Vagina (tissue), 2 donors: ENCODE data around the gene LRRC47. TPM values are rescaled to one million over a fixed set of nuclear protein-coding genes. Genes with fewer than 3 reads are reported as not detected.

Source experiments
- DNase-seq, 2 donors: peaks; one replicate each; pipeline ENCODE4 v3.0.0-alpha.2; 2017; ENCODE audit errors: extremely low spot score in 2 of 2
- H3K27ac ChIP-seq: fragments of 200-600 bp; sonication (generic); one replicate; pipeline ENCODE4 v1.5.1; 2019
- H3K27me3 ChIP-seq: fragments of 200-600 bp; sonication (generic); one replicate; pipeline ENCODE4 v1.5.1; 2019
- H3K36me3 ChIP-seq, 2 donors: fragments of 200-600 bp; sonication (generic); one replicate each; pipeline ENCODE4 v1.5.1; 2017 to 2019
- H3K4me1 ChIP-seq: fragments of 200-600 bp; sonication (generic); one replicate; pipeline ENCODE4 v1.5.1; 2019
- H3K4me3 ChIP-seq, 2 donors: fragments of 200-600 bp; sonication (generic); 1 replicate in 1 of 2; 2 replicates in 1 of 2; pipeline ENCODE4 v1.5.1; 2016 to 2019
- H3K9me3 ChIP-seq: fragments of 200-600 bp; sonication (generic); one replicate; pipeline ENCODE4 v1.5.1; 2019
- CTCF ChIP-seq, 3 experiments: fragments of 450-650 bp in 2 of 3; fragments of 200-600 bp in 1 of 3; sonication (generic) in 1 of 3; IDR thresholded peaks; one replicate each; pipeline ENCODE4 v1.5.1; 2017 to 2019; ENCODE audit warnings: antibody characterized with exemption in 3 of 3, mild to moderate bottlenecking in 2 of 3, moderate library complexity in 2 of 3
- POLR2A ChIP-seq, 2 donors: fragments of 450-650 bp; IDR thresholded peaks; one replicate each; pipeline ENCODE4 v1.6.1; 2017; ENCODE audit warnings: antibody characterized with exemption in 2 of 2, mild to moderate bottlenecking in 2 of 2, moderate library complexity in 2 of 2
- POLR2AphosphoS5 ChIP-seq, 2 donors: sonication (generic); formaldehyde crosslinking; IDR thresholded peaks; one replicate each; pipeline ENCODE4 v1.9.0; 2017; ENCODE audit warnings: antibody characterized with exemption in 2 of 2, mild to moderate bottlenecking in 2 of 2, low read depth in 1 of 2; ENCODE audit not compliant: insufficient read depth in 1 of 2
- intact Hi-C: fragments of 100-400 bp; cut with DNase I; formaldehyde crosslinking; loops from one replicate; pipeline ENCODE4 v1.15.1; 2023
- total RNA-seq: library from RNA; depleted of rRNA; stranded (reverse); fragments of >200 nt; gene quantifications from one replicate; pipeline ENCODE4 v1.2.3, GENCODE V29; 2016

The LRRC47 gene
- total RNA-seq, 1 donor from 2014 or later: 32.4 TPM

DNA sequence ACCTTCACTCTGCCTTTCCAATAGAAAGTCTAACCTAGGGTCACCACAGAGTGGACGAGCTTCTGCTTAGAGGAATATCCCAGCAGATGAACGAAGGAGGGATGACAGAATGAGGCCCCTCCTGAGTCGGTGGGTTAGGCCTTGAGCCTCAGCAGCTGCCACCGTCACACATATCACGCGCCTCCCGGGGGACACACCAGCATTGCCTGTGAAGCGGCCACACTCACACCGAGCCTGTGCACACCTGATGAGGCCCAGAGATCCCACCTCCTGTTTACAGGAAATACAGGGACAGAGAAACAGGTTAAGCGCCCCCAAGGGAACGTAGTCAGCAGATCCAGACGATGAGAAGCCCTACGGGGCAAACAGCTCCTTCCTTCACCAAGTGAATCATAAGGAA is 25.1 kb upstream of the LRRC47 start:
- DNase-seq: no peak
- intact Hi-C loops: no loop called here
- Histone ChIP-seq H3K4me3 (no peak overlapping the region), H3K27me3 (no peaks in the 10 kb centered on the region), H3K36me3 (peaks cover 0 to 54% of the 10 kb centered on the region in 2 donors), H3K27ac (no peak overlapping the region), H3K4me1 (no peaks in the 10 kb centered on the region), H3K9me3 (no peaks in the 10 kb centered on the region)
- TF ChIP-seq POLR2A (IDR thresholded peaks at IDR 0.05) (no peak), CTCF (IDR thresholded peaks at IDR 0.05) (no peak), POLR2AphosphoS5 (IDR thresholded peaks at IDR 0.05; ENCODE audit: insufficient read depth in 1 of 2, low read depth in 1 of 2) (no peak)

GRCh38 chr1:3821004-3821403 is 24.7 kb upstream of the LRRC47 start:
- peaks cover 0 to 52% of the 10 kb centered on the region in 2 donors for H3K36me3 ChIP-seq
- no peak for TF ChIP-seq POLR2AphosphoS5 (IDR thresholded peaks at IDR 0.05; ENCODE audit: insufficient read depth in 1 of 2, low read depth in 1 of 2)
- TF ChIP-seq POLR2A (IDR thresholded peaks at IDR 0.05): no peak
- TF ChIP-seq CTCF (IDR thresholded peaks at IDR 0.05): no peak
- H3K9me3 ChIP-seq: no peaks in the 10 kb centered on the region
- H3K4me1 ChIP-seq: no peaks in the 10 kb centered on the region
- intact Hi-C loops: no loop called here
- H3K27ac ChIP-seq: no peak overlapping the region
- H3K27me3 ChIP-seq: no peaks in the 10 kb centered on the region
- DNase-seq: no peak
- no peak overlapping the region for H3K4me3 ChIP-seq

GRCh38 chr1:3820316-3820715 is 24.0 kb upstream of the LRRC47 start:
- Histone ChIP-seq H3K4me1 (no peaks in the 10 kb centered on the region), H3K27me3 (no peaks in the 10 kb centered on the region), H3K4me3 (no peak overlapping the region), H3K9me3 (no peaks in the 10 kb centered on the region), H3K36me3 (peaks cover 0 to 52% of the 10 kb centered on the region in 2 donors), H3K27ac (no peak overlapping the region)
- intact Hi-C loops: no loop called here
- TF ChIP-seq POLR2A (IDR thresholded peaks at IDR 0.05) (no peak), POLR2AphosphoS5 (IDR thresholded peaks at IDR 0.05; ENCODE audit: insufficient read depth in 1 of 2, low read depth in 1 of 2) (no peak), CTCF (IDR thresholded peaks at IDR 0.05) (no peak)
- no peak for DNase-seq

DNA sequence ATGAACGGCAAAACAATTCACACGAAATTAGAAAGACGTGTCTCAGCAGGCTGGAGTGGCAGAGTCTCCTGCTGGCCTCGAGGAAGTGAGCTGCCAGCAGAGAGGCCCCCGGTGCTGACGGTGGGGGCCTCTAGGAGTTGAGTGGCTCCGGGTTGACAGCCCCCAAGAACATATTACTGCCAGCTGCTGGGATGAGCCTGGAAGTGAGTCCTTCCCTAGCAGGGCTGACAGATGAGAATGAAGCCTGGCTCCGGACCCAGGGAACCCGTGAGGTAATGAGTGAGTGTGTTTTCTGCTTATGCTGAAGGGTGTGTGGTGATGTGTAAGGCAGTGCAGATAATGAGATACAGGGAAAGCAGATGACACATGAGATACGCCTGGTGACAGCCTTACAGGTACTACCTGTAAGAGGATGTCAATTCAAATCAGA is 23.5 kb upstream of the LRRC47 start:
- no peaks in the 10 kb centered on the region for H3K9me3 ChIP-seq
- peaks cover 0 to 53% of the 10 kb centered on the region in 2 donors for H3K36me3 ChIP-seq
- intact Hi-C loops: no loop called here
- no peak for DNase-seq
- H3K4me1 ChIP-seq: no peaks in the 10 kb centered on the region
- H3K27me3 ChIP-seq: no peaks in the 10 kb centered on the region
- H3K4me3 ChIP-seq: no peak overlapping the region
- no peak overlapping the region for H3K27ac ChIP-seq
- TF ChIP-seq CTCF (IDR thresholded peaks at IDR 0.05) (no peak), POLR2AphosphoS5 (IDR thresholded peaks at IDR 0.05; ENCODE audit: insufficient read depth in 1 of 2, low read depth in 1 of 2) (no peak), POLR2A (IDR thresholded peaks at IDR 0.05) (no peak)

DNA sequence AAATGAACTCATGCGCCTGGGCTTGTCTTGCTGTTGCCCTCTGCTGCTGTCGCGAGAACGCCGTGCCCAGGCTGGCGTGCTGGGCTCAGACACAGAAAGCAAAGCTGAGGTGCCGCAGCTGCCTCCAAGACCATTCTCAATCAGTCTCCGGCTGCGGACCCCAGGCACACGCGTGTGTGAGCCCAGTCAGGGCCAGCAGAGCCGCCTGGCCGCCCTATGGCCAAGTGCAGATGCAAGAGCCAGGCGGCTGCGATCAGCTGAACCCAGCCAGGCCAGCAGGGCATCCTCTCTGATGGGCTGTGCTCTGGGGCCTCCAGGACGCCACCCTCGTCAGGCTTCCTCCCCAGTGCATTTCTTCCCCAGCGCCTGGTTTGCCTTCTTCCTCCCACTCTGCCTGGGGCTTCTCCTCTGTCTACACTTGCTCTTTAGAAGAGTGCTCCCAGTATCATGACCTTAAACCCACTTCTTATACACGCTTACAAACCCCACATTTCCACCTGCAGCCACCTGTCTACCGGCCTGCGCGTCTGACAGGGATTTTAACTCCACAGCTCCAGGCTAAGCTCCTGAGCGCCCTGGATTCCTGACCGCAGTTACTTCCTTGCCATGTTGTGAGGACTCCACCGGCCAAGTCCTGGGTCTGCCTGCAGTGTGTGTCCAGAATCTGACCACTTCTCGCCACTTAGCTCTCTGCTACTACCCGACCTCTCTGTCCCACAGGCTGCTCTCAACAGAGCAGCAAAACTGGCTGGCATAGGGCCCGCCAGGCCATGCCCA is 21.7 kb upstream of the LRRC47 start:
- Histone ChIP-seq H3K27ac (no peak overlapping the region), H3K27me3 (no peaks in the 10 kb centered on the region), H3K4me1 (no peaks in the 10 kb centered on the region), H3K4me3 (no peak overlapping the region), H3K9me3 (no peaks in the 10 kb centered on the region), H3K36me3 (peaks cover 0 to 51% of the 10 kb centered on the region in 2 donors)
- DNase-seq: no peak
- no peak for TF ChIP-seq POLR2A (IDR thresholded peaks at IDR 0.05)
- TF ChIP-seq POLR2AphosphoS5 (IDR thresholded peaks at IDR 0.05; ENCODE audit: insufficient read depth in 1 of 2, low read depth in 1 of 2): no peak
- TF ChIP-seq CTCF (IDR thresholded peaks at IDR 0.05): no peak
- intact Hi-C loops: no loop called here
